Measurements from ENCODE around the gene FIBCD1.

- no peak for TF ChIP-seq POLR2A (IDR thresholded peaks at IDR 0.05)
- TF ChIP-seq, protein P1, sequence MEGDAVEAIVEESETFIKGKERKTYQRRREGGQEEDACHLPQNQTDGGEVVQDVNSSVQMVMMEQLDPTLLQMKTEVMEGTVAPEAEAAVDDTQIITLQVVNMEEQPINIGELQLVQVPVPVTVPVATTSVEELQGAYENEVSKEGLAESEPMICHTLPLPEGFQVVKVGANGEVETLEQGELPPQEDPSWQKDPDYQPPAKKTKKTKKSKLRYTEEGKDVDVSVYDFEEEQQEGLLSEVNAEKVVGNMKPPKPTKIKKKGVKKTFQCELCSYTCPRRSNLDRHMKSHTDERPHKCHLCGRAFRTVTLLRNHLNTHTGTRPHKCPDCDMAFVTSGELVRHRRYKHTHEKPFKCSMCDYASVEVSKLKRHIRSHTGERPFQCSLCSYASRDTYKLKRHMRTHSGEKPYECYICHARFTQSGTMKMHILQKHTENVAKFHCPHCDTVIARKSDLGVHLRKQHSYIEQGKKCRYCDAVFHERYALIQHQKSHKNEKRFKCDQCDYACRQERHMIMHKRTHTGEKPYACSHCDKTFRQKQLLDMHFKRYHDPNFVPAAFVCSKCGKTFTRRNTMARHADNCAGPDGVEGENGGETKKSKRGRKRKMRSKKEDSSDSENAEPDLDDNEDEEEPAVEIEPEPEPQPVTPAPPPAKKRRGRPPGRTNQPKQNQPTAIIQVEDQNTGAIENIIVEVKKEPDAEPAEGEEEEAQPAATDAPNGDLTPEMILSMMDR (IDR thresholded peaks at IDR 0.05): no peak
Measured at GRCh38 chr9:130942084-130942483, 3.0 kb upstream of the FIBCD1 start.
